GM21576 (cell line): ENCODE results near the gene ZNF865.
"Not testable (repeated sequence)": the region's sequence is repeated elsewhere in the genome, so short reads cannot be mapped to it uniquely, and the experiment has no call there.

ENCODE experiments used
- ATAC-seq: cut with Tn5 transposase; IDR thresholded peaks from one replicate; pipeline ENCODE4 v1.9.1; 2021; ENCODE audit warnings: mild to moderate bottlenecking, moderate library complexity; ENCODE audit not compliant: unreplicated experiment

Gene ZNF865

DNA sequence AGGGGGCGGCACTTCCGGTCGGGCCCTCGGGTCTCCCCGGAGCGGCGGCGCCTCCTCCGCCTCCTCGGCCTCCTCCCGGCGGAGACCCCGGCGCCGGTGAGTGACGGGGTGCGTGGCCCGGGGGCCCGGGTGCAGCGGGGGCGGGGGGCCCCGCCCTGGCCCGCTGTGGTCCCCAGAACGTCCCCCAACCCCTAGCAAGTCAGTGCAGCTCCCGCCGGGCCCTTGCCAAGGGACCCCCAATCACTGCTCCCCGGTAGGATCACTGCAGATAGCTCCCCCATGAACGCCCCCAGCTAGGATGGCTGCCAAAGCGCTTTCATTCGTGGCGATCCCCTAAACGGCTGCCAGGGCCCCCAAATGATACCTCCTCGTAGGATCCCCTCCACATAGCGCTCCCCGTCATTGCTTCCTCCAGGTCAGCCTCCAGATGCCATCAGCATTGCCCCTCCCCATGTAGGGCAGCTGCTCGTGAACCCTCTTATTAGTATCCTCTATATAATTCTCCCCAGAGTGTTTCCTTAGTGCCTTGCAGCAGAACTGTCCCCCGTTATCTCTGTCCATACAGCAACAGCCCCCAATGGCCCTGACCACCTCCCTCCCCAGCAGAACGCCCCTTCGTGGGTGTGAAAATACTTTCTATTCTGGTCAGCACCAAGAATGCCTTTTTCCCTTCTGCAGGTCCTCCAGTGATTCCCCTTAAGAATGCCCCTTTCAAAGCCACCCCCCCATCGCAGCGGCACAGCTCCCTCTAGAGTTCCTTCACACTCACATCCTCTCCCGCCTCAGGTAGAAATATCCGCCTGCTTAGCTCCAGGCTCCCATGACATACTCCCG lies at the start of gene ZNF865:
Gene ZNF865, plus strand, starts transcription at position 11 of the 834 bp plus-strand sequence. CDS start 7,972 bp downstream, outside the sequence.
- no peak for ATAC-seq

GRCh38 chr19:55559684-55560083 lies 45.8 kb upstream of the ZNF865 start:
- no peak for ATAC-seq

GRCh38 chr19:55563261-55563690 lies 42.2 kb upstream of the ZNF865 start:
- no peak for ATAC-seq

DNA sequence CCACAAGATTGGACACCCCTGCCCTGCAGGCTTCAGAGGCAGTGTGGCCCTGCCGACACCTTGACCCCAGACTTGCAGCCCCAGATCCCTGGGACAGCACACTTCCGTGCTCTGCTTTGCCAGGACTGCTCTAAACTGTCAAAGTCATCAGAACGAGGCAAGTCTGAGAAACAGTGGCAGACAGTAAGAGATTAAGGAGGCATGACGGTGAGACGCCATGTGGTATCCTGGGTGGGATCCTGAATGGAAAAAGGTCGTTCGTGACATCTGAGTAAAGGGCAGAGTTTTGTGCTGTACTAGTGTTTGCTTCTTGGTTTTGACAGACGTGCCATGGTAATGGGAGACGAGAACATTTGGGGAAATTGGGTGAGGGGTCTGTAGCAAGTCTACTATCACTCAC lies 38.6 kb upstream of the ZNF865 start:
- no peak for ATAC-seq

- no peak for ATAC-seq
These were observed 37.6 kb upstream of the ZNF865 start for GRCh38 chr19:55567708-55568328.

GRCh38 chr19:55569477-55569876 lies 36.0 kb upstream of the ZNF865 start:
- ATAC-seq: not testable (repeated sequence)

- ATAC-seq: not testable (repeated sequence)
These were observed 31.5 kb upstream of the ZNF865 start for GRCh38 chr19:55573929-55574328.

- ATAC-seq: no peak
These were observed 28.7 kb upstream of the ZNF865 start for GRCh38 chr19:55576746-55577145.

DNA sequence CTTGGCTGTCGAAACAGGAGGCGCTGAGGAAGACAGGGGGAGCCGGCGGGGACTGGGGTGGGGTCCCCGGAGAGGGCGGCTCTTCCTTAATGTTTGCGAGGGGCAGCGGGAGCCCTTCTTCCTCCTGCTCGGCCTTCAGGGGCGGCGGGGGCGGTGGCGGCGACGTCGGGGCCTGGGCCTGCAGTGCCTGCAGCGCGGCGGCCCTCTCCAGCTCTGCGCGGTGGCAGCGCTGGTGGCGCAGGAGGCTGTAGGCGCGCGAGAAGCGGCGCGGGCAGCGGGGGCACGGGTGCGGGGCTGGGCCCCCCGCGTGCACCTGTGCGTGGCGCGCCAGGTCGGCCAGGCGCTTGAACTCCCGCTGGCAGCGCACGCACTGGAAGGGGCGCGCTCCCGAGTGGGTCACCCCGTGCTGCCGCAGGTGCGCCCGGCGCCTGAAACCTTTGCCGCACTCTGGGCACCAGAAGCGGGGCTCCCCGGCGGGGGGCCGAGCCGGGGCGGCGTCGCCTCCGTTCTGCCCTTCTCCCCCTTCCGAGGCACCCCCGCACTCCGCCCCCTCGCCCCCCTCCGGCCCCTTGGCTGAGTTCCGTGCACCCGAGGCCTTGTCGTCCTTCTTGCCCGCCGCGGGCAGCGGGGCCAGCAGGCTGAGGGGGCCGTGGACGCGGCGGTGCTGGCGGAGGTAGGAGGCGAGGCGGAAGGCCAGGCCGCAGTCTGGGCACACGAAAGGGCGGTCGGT lies 27.3 kb upstream of the ZNF865 start:
- ATAC-seq: no peak

DNA sequence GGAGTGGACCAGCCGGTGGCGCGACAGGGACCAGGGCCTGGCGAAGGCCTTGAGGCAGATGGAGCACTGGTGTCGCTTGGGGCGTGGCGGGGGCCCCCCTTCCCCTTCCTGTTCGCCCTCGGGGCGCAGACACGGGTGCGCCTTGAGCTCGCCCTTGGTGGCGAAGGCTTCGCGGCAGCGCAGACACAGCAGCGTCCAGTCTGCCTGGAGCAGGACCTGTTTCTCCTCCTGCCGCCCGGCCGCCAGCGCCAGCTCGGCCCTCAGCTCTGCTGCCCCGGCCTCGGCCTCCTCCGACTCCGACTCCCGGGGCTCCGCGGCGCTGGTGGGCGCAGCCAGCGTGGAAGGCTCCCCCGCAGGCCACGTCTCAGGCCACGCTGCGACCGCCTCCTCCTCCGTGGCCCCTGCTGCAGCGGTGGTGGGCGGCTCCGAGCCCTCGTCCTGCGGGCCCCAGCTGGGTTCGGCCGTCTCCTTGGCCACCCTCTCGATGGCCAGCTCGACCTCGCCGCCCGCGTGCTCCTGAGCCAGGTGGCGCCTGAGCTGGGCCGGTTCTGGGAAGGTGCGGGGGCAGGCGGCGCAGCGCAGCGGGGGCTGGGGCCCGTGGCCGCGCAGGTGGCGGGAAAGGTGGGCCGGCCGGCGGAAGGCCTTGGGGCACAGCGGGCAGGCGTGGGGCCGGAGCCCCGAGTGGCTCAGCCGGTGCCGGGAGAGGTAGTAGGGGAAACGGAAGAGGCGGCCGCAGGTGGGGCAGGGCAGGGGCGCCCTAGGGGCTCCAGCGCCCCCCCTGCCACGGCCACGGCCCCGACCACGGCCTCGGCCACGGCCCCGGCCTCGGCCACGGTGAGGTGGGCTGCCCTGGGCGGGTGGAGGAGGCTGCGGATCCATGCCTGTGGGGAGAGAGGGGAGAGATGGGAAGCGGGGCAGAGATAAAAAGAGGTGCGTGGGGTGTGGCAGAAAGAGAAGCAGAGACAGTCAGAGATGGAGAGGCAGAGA lies 26.4 kb upstream of the ZNF865 start:
- no peak for ATAC-seq

- no peak for ATAC-seq
These were observed 25.5 kb upstream of the ZNF865 start for GRCh38 chr19:55579766-55580621.

- ATAC-seq: no peak
These were observed 24.8 kb upstream of the ZNF865 start, which contains the start of gene ZNF579 for GRCh38 chr19:55580628-55581144. Gene ZNF579, minus strand, starts transcription at chr19:55580848. Its CDS starts 1,209 bp downstream, at chr19:55579639.

- ATAC-seq: no peak
These were observed 24.2 kb upstream of the ZNF865 start for GRCh38 chr19:55581145-55581822.

GRCh38 chr19:55581823-55582223 lies 23.6 kb upstream of the ZNF865 start:
- ATAC-seq: no peak

DNA sequence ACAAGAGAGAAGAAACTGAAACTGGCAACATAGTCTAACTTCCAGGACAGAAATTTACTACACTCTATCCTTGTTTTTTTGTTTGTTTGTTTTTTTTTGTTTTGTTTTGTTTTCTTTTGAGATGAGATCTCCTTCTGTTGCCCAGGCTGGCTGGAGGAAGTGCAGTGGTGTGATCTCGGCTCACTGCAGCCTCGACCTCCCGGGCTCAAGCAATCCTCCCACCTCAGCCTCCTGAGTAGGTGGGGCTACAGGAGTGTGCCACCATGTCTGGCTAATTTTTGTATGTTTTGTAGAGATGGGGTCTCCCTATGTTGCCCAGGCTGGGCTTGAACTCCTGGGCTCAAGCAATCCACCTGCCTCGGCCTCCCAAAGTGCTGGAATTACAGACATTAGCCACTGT lies 23.2 kb upstream of the ZNF865 start:
- not testable (repeated sequence) for ATAC-seq

DNA sequence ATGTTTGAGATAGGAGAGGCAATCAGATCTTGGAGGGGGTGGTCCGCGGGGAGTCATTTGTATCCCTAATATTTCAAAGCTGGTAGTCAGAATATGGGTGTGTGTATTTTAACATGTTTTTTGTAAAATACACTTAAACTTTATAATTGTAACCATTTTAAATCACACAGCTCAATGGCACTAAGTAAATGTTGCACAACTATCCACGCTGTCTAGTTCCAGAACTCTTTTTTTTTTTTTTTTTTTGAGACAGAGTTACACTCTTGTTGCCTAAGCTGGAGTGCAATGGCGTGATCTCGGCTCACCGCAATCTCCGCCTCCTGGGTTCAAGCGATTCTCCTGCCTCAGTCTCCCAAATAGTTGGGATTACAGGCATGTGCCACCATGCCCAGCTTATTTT lies 21.6 kb upstream of the ZNF865 start:
- ATAC-seq: not testable (repeated sequence)

DNA sequence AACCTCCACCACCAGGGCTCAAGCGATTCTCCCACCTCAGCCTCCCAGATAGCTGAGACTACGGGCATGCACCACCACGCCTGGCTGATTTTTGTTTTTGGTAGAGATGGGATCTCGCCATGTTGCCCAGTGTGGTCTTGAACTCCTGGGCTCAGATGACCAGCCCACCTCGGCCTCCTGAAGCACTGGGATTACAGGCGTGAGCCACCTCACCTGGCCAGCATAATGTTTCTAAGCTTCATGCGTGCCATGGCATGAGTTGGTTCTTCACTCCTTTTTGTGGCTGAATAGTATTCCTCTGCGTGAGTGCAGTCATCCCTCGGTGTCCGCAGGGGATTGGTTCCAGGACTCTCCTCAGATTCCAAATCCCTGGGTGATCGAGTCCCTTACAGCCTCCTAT lies 20.6 kb upstream of the ZNF865 start:
- ATAC-seq: no peak

GRCh38 chr19:55585658-55586339 lies 19.6 kb upstream of the ZNF865 start:
- no peak for ATAC-seq
